OCI-M1 (cell line): ENCODE data around the gene COQ4.
A peak's percentile ranks its signal among the peaks of the same experiment; 100 is the strongest.

ENCODE experiments used
- DNase-seq: peaks from one replicate; lab custom pipeline; 2025; lab: John Stamatoyannopoulos, UW

The COQ4 gene

DNA sequence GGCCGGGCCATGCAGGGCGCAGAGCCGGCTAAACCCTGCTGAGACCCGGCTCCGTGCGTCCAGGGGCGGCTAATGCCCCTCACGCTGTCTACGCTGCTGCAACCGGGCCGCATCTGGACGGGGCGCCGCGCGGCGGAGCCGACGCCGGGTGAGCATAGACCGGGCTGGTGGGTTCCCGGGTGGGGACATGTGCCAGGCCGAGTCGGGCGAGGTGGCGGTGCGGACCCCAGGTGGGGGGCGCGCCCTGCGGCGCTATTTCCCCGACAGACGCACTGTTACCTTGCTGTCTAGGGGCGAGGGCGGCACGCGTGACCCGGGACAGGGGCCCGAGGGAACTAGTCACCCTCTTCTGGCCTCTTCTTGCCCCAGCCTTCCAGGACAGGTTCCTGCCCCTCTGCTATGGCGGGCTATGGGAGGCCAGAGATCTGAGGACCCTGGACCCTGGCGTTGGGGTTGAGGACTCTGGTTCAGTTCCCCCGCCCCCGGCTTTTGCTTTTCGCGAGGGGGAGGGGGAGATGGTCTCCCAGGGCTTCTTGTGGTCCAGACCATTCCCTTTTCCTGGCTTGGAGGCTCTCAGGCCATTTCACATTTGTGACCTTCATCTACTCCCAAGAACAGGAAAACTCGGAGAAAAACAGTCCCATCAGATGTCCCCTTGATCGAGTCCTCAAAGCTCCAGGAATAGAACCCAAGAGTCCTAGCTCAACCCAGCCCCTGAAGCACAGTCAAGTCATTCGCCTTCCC is 18.2 kb downstream of the COQ4 start:
- DNase-seq, result peak; percentile 45

DNA sequence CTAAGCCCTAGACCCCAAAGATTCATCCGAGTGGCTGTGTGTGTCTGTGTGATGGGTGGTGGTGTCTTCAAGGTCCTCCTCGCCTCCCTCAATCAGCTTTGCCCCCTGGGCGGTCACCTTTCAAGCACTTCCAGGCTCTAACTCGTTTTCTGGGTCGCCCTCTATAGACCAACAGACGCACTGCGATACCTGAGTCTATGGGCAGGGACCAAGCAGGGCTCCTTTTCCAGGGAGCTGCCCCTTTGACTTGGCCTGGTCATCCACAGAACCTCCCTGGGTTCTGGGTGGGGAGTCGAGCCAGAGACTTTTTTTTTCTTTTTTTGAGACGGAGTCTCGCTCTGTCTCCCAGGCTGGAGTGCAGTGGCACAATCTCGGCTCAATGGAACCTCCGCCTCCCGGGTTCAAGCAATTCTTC is 18.8 kb downstream of the COQ4 start:
- DNase-seq, result peak; percentile 85

DNA sequence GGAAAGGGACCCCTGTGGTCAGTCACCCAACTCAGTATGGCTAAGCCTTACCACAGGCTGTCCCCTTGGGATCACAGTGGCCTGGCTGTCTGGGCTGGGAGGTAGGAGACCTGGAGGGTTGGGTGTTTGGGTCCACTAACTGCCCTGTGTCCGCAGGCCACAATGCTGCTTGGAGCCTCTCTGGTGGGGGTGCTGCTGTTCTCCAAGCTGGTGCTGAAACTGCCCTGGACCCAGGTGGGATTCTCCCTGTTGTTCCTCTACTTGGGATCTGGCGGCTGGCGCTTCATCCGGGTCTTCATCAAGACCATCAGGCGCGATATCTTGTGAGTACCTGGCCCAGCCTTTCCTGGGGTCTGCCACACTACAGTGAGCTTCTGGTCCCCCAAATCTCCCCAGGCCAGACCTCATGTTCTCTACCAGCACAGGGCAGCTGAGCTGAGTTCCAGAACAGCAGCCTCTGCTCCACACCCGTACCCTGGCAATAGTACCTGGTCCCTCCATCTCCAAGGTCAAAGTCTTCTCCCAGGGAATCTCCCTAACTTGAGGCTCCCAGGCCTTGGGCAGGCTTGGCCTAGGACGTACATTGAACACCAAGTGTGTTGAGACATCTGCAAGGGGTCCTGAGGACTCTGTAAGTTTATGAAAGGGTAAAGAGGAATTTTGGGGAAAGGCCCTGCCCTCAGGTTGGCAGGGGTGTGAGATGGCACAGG is 20.5 kb downstream of the COQ4 start:
- DNase-seq, result no peak

DNA sequence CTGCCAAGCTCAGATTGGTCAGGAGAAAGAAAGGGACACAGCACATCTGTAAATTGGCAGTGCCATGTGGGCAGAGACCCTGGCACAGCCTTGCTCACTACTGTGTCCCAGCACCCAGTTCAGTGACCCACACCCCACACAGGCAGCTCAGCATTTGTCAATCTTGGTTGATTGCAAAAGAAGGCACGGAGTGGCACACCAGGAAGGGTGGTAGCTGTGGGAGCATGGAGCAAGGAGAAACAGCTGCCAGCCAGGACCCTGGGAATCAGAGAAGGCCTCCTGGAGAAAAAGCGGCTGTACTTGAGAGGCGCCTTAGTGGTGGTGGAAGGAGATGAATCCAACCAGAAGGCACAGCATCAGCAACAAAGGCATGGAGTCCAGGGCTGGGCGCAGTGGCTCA is 21.2 kb downstream of the COQ4 start:
- no peak for DNase-seq

DNA sequence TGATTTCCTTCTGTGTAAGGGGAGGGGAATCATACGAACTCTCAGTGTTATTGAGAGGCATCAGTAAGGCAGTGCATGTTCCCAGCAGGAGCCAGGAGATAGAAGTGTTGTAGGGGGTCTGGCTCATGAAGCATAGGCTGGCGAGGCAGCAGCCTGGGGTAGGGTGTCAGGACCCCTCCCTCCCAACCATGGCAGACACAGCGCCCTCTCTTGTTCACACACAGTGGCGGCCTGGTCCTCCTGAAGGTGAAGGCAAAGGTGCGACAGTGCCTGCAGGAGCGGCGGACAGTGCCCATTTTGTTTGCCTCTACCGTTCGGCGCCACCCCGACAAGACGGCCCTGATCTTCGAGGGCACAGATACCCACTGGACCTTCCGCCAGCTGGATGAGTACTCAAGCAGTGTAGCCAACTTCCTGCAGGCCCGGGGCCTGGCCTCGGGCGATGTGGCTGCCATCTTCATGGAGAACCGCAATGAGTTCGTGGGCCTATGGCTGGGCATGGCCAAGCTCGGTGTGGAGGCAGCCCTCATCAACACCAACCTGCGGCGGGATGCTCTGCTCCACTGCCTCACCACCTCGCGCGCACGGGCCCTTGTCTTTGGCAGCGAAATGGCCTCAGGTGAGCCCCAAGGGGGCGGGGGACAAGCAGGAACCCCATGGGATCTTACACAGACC is 22.4 kb downstream of the COQ4 start:
- DNase-seq, result no peak

DNA sequence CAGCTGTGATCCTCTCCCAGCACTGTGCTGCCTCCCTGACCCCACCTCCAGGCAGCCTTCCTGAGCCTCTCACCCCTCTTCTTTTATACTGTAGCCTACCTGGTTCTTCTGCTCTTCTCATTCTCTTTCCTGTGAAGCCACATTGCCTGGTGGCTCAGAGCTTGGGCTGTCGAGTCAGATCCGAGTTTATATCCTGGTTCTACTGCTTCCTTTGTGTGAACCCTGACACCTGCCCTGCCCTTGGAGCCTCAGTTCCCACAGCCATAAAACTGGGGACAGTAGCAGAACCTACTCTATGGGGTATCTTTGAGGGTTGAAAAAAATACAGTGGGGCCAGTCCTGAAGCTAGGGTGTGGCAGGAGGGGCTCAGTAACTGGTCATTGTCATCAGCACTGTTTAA is 26.5 kb downstream of the COQ4 start:
- no peak for DNase-seq

DNA sequence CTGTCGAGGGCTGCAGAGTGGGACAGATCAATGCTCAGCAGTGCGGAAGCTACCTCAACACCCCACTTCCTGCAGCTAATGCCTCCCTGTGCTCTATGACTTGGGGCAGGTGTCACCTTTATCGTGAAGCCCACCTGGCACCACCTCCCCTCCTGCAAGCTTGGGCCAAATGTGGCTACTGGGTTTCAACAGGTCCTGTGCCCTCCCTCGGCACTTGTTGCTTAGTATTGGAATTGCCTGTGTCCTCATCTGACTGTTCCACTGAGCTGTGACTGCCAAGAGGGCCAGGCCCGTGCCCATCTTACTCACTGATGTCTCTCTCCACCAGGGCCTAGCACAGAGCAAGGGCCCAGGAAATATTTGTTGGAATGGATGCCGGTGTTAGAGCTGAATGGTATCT is 27.1 kb downstream of the COQ4 start:
- DNase-seq, result no peak

DNA sequence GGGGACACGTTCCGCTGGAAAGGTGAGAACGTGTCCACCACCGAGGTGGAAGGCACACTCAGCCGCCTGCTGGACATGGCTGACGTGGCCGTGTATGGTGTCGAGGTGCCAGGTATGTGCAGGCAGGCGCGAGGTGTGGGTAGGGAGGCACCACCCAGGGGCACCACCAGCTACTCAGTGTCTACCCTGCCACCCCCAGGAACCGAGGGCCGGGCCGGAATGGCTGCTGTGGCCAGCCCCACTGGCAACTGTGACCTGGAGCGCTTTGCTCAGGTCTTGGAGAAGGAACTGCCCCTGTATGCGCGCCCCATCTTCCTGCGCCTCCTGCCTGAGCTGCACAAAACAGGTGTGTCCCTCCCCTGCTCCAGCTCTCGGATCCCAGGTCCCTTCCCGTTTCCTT is 32.8 kb downstream of the COQ4 start:
- DNase-seq, result no peak

DNA sequence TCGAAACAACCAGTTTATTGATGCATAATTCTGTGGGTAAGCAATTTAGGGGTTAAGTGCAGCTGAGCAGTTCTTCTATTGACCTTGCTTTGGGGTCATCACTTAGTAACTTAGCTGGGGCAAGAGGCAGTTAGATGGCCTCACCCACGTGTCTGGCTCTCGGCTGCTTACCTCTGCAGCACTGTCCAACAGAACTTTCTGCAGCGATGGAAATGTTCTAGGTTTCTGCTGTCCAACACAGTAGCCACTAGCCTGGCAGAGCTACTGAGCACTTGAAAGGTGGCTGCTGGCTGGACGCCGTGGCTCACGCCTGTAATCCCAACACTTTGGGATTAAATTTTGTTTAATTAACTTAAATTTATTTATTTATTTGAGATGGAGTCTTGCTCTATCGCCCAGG is 35.5 kb downstream of the COQ4 start:
- DNase-seq, result no peak

DNA sequence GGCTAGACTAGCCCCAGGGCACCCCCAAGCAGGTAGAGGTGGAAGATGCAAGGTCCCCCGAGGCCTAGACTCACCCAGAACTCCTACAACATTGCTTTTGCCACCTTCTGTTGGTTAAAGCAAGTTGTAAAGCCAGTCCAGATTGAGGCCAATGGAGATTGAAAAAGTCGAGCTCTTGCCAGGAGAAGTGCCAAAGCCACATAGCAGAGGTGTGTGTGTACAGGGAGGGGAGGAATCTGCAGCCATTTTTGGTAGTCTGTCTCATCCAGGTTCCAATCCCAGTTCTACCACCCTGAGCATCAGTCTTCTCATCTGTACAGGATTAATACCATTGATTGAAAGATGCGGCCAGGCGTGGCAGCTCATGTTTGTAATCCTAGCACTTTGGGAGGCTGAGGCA is 36.2 kb downstream of the COQ4 start:
- DNase-seq, result no peak

DNA sequence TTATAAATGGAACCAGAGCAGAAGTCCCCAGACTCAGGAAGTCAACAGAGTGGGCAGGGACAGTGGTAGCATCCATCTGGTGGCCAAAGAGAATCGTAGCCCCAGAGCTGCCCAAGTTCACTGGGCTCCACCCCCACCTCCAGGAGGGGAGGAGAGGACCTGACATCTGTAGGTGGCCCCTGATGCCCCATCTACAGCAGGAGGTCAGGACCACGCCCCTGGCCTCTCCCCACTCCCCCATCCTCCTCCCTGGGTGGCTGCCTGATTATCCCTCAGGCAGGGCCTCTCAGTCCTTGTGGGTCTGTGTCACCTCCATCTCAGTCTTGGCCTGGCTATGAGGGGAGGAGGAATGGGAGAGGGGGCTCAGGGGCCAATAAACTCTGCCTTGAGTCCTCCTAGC is 38.2 kb downstream of the COQ4 start:
- no peak for DNase-seq

DNA sequence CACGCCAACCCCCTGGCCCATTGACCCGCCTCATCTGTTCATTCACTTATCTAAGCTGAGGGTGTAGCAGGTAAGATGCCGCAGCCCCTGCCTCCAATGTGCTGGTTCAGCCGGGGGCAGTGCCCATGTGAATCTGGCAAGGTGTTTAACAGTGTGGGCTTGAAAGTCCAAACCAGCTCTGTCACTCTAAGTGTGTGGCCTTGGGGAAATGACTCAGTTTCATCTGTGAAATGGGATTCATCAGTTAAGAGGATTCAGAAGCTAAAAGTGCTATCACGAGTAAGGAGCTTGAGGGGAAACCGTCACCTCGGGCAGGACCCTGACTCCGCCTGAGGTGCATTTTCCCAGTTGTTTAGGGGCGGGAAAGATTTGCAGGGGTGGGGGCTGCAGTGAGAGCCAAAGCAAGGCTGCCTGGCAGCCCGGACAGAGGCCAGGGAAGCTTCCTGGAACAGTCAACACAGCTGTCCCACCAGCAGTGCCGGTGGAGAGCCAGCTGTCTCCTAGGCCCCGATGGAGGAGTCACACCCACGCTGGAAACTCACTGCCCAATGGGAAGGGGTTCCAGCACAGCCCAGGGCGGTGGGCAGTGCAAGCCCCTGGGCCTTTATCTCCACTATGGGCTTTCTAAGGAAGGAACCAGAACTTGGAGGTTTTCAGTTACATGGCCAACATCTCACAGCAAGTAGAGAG is 38.8 kb downstream of the COQ4 start:
- DNase-seq, result no peak

DNA sequence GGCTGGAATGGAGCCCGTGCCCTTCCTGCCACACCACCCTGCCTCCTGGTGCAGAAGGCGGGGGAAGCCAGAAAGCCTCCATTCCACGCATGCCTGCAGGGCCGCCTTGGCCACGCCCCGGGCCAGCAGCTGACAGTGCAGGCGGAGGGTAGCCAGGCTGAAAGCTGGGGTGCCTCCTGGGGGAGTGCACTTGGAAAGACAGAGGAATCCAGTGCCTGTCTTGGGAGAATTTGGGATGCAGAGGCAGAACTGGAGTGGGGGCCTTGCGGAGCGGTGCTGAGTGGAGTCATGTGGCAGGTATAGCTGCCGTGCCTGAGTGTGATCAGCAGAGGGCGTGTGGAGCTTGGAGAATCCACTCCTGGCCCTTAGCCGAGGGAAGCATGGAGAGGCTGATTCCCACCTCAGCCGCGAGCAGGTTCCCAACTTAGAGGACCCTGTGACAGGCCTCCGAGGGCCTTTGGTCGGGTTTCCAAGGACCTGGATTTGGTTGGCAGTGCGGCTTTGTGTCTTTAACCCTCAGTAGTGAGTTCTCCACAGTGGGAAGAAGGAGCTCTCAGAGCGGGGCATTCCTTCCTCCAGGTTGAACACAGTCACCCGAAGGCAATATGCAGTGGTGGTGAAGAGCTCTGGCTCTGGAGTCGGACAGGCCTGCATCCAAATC is 39.5 kb downstream of the COQ4 start:
- DNase-seq, result peak; percentile 77

DNA sequence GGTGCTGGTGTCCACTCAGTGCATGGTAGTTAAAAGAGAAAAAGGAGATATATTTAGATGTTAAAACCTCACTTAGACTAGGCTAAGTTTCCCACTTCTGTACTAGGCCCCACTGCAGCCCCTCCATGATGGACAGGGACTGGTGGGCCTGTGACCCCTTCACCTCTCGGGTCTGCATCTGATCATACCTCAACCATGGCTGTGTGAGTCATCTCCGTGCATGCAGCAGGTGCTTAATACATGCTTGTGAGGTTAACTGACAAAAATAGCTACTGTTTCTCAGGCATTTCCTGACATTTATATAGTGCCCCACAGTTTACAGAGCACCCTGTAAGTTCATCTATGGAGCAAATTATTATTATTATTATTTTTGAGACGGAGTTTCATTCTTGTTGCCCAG is 40.1 kb downstream of the COQ4 start:
- DNase-seq, result no peak

DNA sequence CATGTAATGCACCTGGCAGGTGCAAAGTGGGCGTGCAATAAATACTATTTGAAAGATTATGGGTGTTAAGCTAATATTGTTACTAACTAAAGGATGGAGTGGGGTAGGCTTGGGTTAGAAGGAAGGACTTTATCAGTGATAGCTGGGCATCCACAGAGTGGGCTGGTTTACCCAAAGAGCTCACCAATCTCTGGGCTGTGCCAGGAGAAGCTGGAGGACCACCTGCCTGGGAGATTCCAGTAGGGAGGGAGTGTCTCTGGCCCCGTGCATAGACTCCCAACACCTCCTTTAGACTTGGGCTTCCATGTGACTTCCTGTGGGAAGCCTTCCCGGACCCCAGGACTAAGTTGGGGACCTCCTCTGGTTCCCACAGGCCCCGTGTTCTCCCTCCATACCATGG is 42.9 kb downstream of the COQ4 start:
- no peak for DNase-seq

DNA sequence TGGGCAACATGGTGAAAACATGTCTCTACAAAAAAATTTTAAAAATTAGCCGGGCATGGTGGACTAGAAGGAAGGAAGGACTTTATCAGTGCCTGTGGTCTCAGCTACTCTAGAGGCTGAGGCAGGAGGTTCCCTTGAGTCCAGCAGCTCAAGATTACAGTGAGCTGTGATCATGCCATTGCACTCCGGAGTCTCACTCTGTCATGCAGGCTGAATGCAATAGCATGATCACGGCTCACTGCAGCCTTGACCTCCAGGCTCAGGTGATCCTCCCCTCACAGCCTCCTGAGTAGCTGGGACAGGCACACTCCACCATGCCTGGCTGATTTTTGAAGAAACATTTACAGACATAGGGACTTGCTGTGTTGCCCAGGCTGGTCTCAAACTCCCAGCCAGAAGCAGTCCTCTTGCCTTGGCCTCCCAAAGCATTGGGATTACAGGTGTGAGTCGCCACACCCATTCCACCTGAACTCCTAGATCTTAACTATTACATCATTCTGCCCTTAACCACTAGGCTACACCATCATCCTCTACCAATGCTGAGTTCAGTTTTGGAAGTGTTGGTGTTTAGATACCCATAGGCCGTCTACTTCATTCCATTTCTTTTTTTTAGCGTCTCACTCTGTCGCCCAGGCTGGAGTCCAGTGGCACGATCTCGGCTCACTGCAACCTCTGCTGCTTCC is 46.5 kb downstream of the COQ4 start:
- peak; percentile 22 for DNase-seq

DNA sequence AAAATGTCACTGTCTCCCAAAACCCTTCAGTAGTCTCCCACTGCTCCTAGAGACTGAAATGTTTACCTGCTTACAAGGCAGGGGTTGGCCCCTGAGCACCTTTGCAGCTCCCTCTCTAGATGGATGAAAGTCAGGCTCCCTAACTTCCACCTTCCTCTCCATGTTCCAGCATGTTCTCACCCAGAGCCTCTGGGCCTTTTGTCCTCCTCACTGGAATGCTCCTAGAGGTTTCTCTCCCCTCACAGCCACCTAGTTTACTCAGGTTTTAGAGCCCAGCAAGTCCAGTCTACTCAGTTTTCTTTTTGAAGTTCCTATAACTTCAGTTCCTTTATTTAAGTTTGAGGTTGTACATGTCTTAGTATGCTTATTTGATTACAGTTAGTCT is 47.7 kb downstream of the COQ4 start:
- DNase-seq, result no peak

DNA sequence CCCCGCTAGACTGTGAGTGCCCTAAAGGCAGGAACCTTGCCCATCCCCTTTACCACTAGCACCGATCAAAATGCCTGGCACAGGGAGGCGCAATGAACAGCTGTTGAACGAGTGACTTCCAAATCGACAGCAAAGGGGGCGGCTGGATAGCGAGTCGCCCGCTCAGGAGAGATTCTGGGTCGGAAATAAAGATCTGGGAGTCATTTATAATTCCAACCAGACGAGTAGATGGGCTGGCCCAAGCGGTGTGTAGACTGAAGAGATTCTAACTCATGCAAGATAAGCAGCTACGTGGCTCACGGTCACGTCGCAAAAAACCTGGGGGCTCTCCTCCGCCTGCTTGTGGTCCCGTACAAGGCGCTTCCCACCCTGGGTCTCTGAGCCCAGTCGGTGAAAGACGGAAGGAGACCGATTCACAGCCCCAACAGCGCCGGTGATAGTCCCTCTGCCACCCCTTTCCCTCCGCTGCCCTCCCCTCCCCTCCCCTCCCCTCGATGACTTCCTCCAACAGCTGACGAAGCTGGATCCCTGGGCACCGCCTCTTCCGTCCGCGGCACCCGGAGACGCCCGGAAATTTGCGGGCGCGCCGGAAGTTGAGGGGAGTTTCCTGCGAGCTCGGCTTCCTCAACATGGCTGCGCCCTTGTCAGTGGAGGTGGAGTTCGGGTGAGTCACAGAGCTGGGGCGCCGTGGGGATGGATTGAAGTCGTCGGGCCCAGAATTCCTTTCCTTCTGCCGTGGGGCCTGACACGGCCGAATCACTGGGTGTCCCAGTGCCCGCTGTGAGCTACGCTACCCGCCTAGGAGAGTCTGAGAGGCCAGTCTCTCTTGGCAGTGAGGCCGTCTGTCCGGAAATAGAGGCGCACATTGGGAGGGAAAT is 48.4 kb downstream of the COQ4 start, which contains the start of gene URM1:
TSS of gene URM1 (plus strand) at position 623 of the 878 bp plus-strand sequence. CDS start at position 630, 7 bp downstream.
- peak; percentile 96 for DNase-seq

DNA sequence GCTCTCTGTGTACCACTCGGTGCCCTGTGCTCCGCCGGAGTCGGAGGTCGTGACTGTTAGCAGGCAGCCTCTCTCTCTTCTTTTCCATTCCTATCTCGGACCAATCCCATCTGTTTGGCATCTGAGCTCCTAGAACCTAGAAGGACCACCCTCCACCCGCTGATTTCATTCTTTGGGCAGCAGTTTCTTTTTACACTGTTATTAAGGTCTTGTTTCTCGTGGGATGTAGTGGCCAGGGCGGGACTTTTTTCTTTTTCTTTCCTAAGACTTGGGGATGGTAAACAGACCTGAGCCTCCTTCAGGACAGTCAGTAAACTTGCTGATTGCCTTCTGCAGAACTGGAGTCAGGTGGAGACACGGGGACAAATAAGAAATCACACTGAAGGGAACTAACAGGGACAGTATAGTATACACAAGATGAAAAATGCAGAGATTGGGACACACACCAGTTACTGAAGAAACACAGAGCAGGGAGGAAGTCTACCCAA is 49.0 kb downstream of the COQ4 start:
- DNase-seq, result no peak

DNA sequence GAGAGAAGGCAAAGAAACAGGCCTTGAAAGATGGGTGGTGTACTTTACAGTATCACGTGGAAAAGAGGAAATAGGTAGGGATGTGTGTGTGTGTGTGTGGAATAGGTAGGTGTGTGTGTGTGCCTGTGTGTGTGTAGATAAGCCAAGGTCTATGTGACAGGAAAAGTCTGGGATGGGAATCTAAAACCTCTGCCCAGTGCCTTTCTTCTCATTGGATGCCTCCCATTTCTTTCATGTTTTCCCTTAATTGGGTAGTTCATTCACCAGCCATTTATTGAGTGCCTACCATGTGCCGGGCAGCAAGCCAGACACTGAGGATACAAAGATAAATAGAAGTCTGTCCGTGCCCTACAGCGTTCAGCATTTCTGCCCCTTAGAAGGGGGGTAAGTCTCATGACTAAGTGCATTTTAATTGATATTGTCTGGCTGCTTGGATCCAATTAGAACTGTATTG is 49.6 kb downstream of the COQ4 start:
- no peak for DNase-seq
